Thyroid gland (tissue), 4 donors: ENCODE measurements around the gene RAB3B. TPM values are rescaled to one million over a fixed set of nuclear protein-coding genes. Genes with fewer than 3 reads are reported as not detected.

ENCODE experiments used
- DNase-seq, 2 donors: peaks; one replicate each; pipeline ENCODE4 v3.0.0-alpha.2; 2019
- H3K27ac ChIP-seq, 3 donors: fragments of 200-600 bp; sonication (generic); 1 replicate in 2 of 3; 2 replicates in 1 of 3; pipeline ENCODE4 v1.5.1; 2016 to 2019; ENCODE audit warnings: mild to moderate bottlenecking in 1 of 3, moderate library complexity in 1 of 3
- H3K27me3 ChIP-seq: fragments of 200-600 bp; sonication (generic); one replicate; pipeline ENCODE4 v1.5.1; 2019
- H3K36me3 ChIP-seq, 2 donors: fragments of 200-600 bp; sonication (generic); one replicate each; pipeline ENCODE4 v1.5.1; 2016 to 2019
- H3K4me1 ChIP-seq, 2 donors: fragments of 200-600 bp; sonication (generic); one replicate each; pipeline ENCODE4 v1.5.1; 2017 to 2019
- H3K4me3 ChIP-seq, 3 donors: fragments of 200-600 bp; sonication (generic); replicated peaks in 1 of 3; 1 replicate in 2 of 3; 2 replicates in 1 of 3; pipeline ENCODE4 v1.5.1; 2016; ENCODE audit warnings: mild to moderate bottlenecking in 1 of 3
- H3K9me3 ChIP-seq: fragments of 200-600 bp; sonication (generic); one replicate; pipeline ENCODE4 v1.5.1; 2017
- POLR2A ChIP-seq, 2 donors: fragments of 450-650 bp; IDR thresholded peaks; one replicate each; pipeline ENCODE4 v1.6.1; 2017; ENCODE audit warnings: antibody characterized with exemption in 2 of 2, mild to moderate bottlenecking in 2 of 2, moderate library complexity in 1 of 2
- WGBS, 2 donors: methylation state at CpG; one replicate each; pipeline ENCODE4 v1.1.5; 2017; 5-methylcytosine and 5-hydroxymethylcytosine counted together
- intact Hi-C: fragments of 100-400 bp; cut with DNase I; formaldehyde crosslinking; loops from one replicate; pipeline ENCODE4 v1.15.1; 2023
- total RNA-seq, 4 donors: library from RNA; depleted of rRNA; stranded (reverse); fragments of >200 nt; gene quantifications; one replicate each; pipeline ENCODE4 v1.2.3, GENCODE V29; 2016
- TF ChIP-seq, protein P1 (sequence below), 6 experiments: fragments of 200-600 bp in 3 of 6; fragments of 450-650 bp in 3 of 6; sonication (generic) in 3 of 6; IDR thresholded peaks; one replicate each; pipeline ENCODE4 v1.5.1; 2016 to 2019; ENCODE audit warnings: antibody characterized with exemption in 6 of 6, mild to moderate bottlenecking in 2 of 6, inconsistent platforms in 1 of 6, moderate library complexity in 1 of 6

RAB3B gene
- total RNA-seq, 4 donors from 2014 or later, result under 0.01 TPM; not detected in 3

DNA sequence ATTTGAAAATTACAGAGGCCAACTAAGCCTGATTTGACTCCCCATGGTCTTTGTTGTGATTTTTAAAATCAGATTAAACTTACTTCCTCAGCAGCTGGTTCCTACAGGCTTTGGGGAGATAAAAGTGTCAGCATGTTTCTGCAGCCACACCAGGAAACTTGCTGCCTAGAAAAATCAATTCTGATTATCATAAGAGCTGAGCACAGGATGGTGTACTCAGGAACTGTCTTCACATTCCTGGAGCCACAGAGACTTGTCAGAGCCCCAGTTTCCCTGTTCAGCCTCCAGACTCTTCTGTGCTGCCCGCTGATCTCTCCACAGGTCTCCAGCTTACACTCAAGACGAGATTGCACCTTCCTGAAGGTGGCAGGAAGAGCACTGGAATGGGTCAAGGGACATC, 23.9 kb downstream of the RAB3B start:
- H3K27me3 ChIP-seq, result no peaks in the 10 kb centered on the region
- no peak overlapping the region for H3K27ac ChIP-seq
- no peaks in the 10 kb centered on the region for H3K4me1 ChIP-seq
- no peak overlapping the region for H3K4me3 ChIP-seq
- no peaks in the 10 kb centered on the region for H3K36me3 ChIP-seq
- WGBS, 2 donors, result 95% methylated on average over 2 of the region's 2 CpGs; no CpG with 5 or more reads in 1 of the 2 donors
- no peaks in the 10 kb centered on the region for H3K9me3 ChIP-seq
- intact Hi-C loops, result no loop called here
- no peak for DNase-seq
- TF ChIP-seq POLR2A (IDR thresholded peaks at IDR 0.05), result no peak
- TF ChIP-seq, protein P1, sequence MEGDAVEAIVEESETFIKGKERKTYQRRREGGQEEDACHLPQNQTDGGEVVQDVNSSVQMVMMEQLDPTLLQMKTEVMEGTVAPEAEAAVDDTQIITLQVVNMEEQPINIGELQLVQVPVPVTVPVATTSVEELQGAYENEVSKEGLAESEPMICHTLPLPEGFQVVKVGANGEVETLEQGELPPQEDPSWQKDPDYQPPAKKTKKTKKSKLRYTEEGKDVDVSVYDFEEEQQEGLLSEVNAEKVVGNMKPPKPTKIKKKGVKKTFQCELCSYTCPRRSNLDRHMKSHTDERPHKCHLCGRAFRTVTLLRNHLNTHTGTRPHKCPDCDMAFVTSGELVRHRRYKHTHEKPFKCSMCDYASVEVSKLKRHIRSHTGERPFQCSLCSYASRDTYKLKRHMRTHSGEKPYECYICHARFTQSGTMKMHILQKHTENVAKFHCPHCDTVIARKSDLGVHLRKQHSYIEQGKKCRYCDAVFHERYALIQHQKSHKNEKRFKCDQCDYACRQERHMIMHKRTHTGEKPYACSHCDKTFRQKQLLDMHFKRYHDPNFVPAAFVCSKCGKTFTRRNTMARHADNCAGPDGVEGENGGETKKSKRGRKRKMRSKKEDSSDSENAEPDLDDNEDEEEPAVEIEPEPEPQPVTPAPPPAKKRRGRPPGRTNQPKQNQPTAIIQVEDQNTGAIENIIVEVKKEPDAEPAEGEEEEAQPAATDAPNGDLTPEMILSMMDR (IDR thresholded peaks at IDR 0.05), result no peak

DNA sequence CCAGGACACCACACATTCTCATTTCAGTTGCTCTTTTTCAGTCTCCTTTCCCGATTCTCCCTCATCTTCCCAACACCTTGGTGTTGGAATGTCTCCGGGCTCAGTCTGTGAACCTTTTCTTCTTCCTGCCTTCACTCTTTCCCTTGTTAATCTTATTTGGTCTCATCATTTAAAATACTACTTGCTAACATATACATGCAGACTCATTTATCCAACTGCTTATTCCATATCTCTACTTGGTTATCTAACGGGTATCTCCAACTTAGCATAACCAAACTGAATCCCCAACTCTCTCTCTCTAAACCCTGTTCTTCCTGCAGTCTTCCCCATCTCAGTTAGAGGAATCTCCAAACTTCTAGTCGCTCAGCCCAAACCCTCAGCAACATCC, 26.2 kb downstream of the RAB3B start:
- intact Hi-C loops, result no loop called here
- Histone ChIP-seq H3K27ac (no peak overlapping the region), H3K36me3 (no peaks in the 10 kb centered on the region), H3K4me3 (no peak overlapping the region), H3K27me3 (no peaks in the 10 kb centered on the region), H3K4me1 (no peaks in the 10 kb centered on the region), H3K9me3 (no peaks in the 10 kb centered on the region)
- TF ChIP-seq POLR2A (IDR thresholded peaks at IDR 0.05), result no peak
- TF ChIP-seq, protein P1 (IDR thresholded peaks at IDR 0.05), result no peak
- 88 to 93% methylated on average over 4 of the region's 4 CpGs for WGBS, 2 donors
- DNase-seq, result no peak

DNA sequence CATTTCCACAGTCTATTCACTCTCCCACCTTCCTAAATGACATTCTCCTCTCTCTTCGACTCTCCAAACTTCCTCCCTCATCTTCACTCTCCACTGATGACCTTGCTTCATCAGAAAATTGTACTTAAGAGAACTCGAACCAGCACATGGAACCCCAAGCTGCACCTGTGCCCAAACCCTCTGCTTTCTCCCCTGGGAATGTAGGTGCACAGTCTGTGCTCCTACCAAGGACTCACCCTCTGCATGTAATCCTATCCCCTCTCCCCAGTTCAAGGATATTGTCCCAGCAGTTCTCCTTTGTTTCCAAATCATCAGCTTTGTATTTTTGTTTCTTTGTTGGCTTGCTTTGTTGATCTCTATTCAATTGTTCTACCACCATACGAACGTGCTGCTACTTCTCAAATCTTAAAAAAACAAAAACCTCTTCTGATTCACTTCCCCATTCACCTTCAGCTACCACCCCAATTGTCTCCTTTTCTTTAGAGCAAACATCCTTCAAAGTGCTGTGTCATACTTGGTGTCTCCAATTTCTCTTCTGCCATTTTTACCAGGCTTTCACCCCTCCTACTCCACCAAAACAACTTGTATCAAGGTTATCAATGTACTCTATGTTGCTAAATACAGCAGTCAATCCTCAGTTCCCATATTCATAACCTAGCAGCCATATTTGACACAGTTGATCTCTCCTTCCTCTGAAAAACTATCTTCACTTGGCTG, 26.8 kb downstream of the RAB3B start:
- no peaks in the 10 kb centered on the region for H3K4me1 ChIP-seq
- intact Hi-C loops, result no loop called here
- no peak for DNase-seq
- H3K27me3 ChIP-seq, result no peaks in the 10 kb centered on the region
- WGBS, 2 donors, result 49 to 50% methylated on average over 4 of the region's 4 CpGs
- no peak overlapping the region for H3K27ac ChIP-seq
- TF ChIP-seq POLR2A (IDR thresholded peaks at IDR 0.05), result no peak
- TF ChIP-seq, protein P1 (IDR thresholded peaks at IDR 0.05), result no peak
- no peaks in the 10 kb centered on the region for H3K36me3 ChIP-seq
- H3K9me3 ChIP-seq, result no peaks in the 10 kb centered on the region
- H3K4me3 ChIP-seq, result no peak overlapping the region

DNA sequence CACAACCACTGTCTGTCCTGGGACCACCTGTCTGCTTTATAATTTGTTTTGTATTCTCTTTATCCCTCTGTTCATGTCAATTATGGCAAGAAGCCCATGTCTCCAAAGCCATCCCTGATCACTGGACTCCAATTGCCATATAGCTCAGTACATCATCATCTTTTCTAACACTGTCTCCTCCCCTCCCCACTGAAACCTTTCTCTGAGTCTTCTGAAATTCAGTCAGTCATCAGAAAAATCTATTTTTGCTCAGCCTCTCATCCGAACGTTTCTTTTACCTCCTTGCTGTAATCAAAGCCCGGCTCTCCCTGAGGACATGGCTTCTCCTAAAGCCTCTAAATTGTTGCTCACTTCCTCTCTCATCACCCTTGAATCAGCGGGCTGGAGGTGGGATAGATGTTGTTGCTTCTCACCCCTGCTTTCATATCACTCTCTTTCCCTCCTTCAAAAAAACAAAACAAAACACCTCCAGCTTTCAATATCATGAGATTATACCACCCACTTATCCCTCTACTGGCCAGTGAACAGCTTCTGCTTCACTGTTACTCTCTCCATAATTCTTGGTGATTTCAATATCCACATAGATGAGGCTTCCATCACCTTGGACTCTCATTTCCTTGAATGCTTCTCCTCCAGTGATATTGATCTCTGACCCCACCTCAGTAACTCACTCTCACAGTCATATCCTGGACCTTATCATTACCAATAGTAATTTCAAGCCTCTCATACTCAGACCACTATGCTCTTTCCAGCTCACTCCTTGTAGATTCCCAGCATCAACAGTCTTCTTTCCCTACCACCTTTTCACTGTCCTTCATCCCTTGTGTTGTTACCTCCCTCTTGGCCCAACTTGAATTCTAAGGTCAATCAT, 27.8 kb downstream of the RAB3B start:
- Histone ChIP-seq H3K9me3 (no peaks in the 10 kb centered on the region), H3K27ac (no peak overlapping the region), H3K36me3 (no peaks in the 10 kb centered on the region), H3K4me3 (no peak overlapping the region), H3K4me1 (no peaks in the 10 kb centered on the region), H3K27me3 (no peaks in the 10 kb centered on the region)
- 64 to 69% methylated on average over 4 of the region's 4 CpGs for WGBS, 2 donors
- intact Hi-C loops, result no loop called here
- TF ChIP-seq POLR2A (IDR thresholded peaks at IDR 0.05), result no peak
- TF ChIP-seq, protein P1 (IDR thresholded peaks at IDR 0.05), result no peak
- no peak for DNase-seq

DNA sequence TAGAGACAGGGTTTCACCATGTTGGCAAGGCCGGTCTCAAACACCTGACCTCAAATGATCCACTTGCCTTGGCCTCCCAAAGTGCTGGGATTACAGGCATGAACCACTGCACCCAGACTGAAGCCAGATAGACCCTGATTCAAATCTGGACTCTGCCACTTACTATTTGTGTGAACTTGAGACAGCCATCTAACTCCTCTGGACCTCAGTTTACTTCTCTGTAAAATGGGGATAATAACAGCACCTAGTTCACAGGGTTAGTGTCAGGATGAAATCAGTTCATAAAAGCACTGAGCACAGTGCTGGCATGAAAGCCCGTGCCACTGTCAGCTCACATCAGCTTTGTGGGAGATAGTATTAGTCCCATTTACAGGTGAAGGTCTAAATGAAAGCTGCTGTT, 28.5 kb downstream of the RAB3B start:
- intact Hi-C loops, result no loop called here
- Histone ChIP-seq H3K27ac (no peak overlapping the region), H3K27me3 (no peaks in the 10 kb centered on the region), H3K36me3 (no peaks in the 10 kb centered on the region), H3K9me3 (no peaks in the 10 kb centered on the region), H3K4me1 (no peaks in the 10 kb centered on the region), H3K4me3 (no peak overlapping the region)
- TF ChIP-seq, protein P1 (IDR thresholded peaks at IDR 0.05), result no peak
- TF ChIP-seq POLR2A (IDR thresholded peaks at IDR 0.05), result no peak
- 89 to 91% methylated on average over 2 of the region's 2 CpGs for WGBS, 2 donors
- no peak for DNase-seq
